A549 (cell line): Measurements from ENCODE around the gene TTYH3.

ENCODE experiments used
- CTCF ChIP-seq: fragments of >200 bp; sonication (Bioruptor Twin); formaldehyde crosslinking; IDR thresholded peaks from 3 replicates; pipeline ENCODE4 v1.5.1; 2016
- EHMT2 ChIP-seq: fragments of 200-600 bp; sonication (generic); IDR thresholded peaks from 2 replicates; pipeline ENCODE4 v1.6.1; 2016; ENCODE audit warnings: antibody characterized with exemption, low read depth, mild to moderate bottlenecking, moderate library complexity
- ELK1 ChIP-seq: fragments of 150-350 bp; IDR thresholded peaks from 2 replicates; pipeline ENCODE4 v1.6.1; 2014; ENCODE audit warnings: low read depth, mild to moderate bottlenecking, low read length
- JUN ChIP-seq, 2 experiments: fragments of >200 bp; sonication (Bioruptor Twin); formaldehyde crosslinking; IDR thresholded peaks; 2 replicates in 1 of 2; 3 replicates in 1 of 2; pipeline ENCODE4 v1.6.1; 2016 to 2017
- POLR2A ChIP-seq: IDR thresholded peaks from 2 replicates; pipeline ENCODE4 v1.6.1; 2012; ENCODE audit warnings: mild to moderate bottlenecking, low read length
- REST ChIP-seq: fragments of 200-600 bp; sonication (generic); IDR thresholded peaks from 2 replicates; pipeline ENCODE4 v1.6.1; 2016; ENCODE audit warnings: antibody characterized with exemption, mild to moderate bottlenecking, moderate library complexity
- RFX5 ChIP-seq: fragments of 450-650 bp; IDR thresholded peaks from 2 replicates; pipeline ENCODE4 v1.7.1; 2014; ENCODE audit warnings: antibody characterized with exemption, mild to moderate bottlenecking, moderate library complexity
- USF2 ChIP-seq: fragments of 450-650 bp; IDR thresholded peaks from 2 replicates; pipeline ENCODE4 v1.6.1; 2014; ENCODE audit warnings: antibody characterized with exemption
- ZFP36 ChIP-seq: fragments of 450-650 bp; IDR thresholded peaks from 2 replicates; pipeline ENCODE4 v1.6.1; 2014; ENCODE audit warnings: borderline replicate concordance; ENCODE audit not compliant: partially characterized antibody

- no peak for TF ChIP-seq POLR2A
- no peak for TF ChIP-seq CTCF
- no peak for TF ChIP-seq EHMT2
- TF ChIP-seq USF2: no peak
- TF ChIP-seq ELK1: no peak
- TF ChIP-seq JUN (IDR thresholded peaks at IDR 0.05): no peak
- TF ChIP-seq RFX5: no peak
- TF ChIP-seq REST: no peak
- no peak for TF ChIP-seq ZFP36
Observed at GRCh38 chr7:2602406-2603043, 29.3 kb upstream of the TTYH3 start.
